ENCODE data around the gene FAM234B. TPM values are rescaled to one million over a fixed set of nuclear protein-coding genes. Genes with fewer than 3 reads are reported as not detected.

FAM234B gene
- total and polyA plus RNA-seq, 11 donors, result 1.2 to 3.5 (median 2.5) TPM

GRCh38 chr12:13104409-13104808 is 60.2 kb downstream of the FAM234B start:
- H3K27me3 ChIP-seq, result no peaks in the 10 kb centered on the region
- ATAC-seq (no peak), DNase-seq (no peak)
- H3K27ac ChIP-seq, result peak overlapping the region in 1 of 12 donors; percentile 20
- 88 to 93% (median 90%) methylated on average over 3 of the region's 3 CpGs for whole genome bisulfite sequencing, 4 donors
- no peak overlapping the region for H3K4me3 ChIP-seq
- peaks cover 7 to 34% (median 27%) of the 10 kb centered on the region in 12 donors for H3K4me1 ChIP-seq
- no peaks in the 10 kb centered on the region for H3K36me3 ChIP-seq
- intact Hi-C loops (cut with DNase I), result loop anchor here in 5 of 10 donors (5.0 to 10.0 kb wide), 3 partner anchors 43 to 320 kb away; partner anchors contain the start of gene APOLD1 (in 1 of the 5)
- peaks cover 0 to 8% (median 0%) of the 10 kb centered on the region in 12 donors for H3K9me3 ChIP-seq
- TF ChIP-seq CTCF (IDR thresholded peaks at IDR 0.05), result no peak
- no peak for TF ChIP-seq POLR2A (IDR thresholded peaks at IDR 0.05)

GRCh38 chr12:13105781-13106180 is 61.6 kb downstream of the FAM234B start:
- Histone ChIP-seq H3K4me3 (no peak overlapping the region), H3K27me3 (no peaks in the 10 kb centered on the region), H3K36me3 (no peaks in the 10 kb centered on the region), H3K27ac (no peak overlapping the region), H3K4me1 (peaks cover 0 to 20% (median 14%) of the 10 kb centered on the region in 12 donors), H3K9me3 (peaks cover 0 to 8% (median 0%) of the 10 kb centered on the region in 12 donors)
- TF ChIP-seq CTCF (IDR thresholded peaks at IDR 0.05), result no peak
- TF ChIP-seq POLR2A (IDR thresholded peaks at IDR 0.05), result no peak
- intact Hi-C loops (cut with DNase I), result loop anchor here in 1 of 10 donors (10.0 kb wide), 1 partner anchor 321 kb away; the partner anchor contains the start of gene APOLD1
- ATAC-seq (no peak), DNase-seq (no peak)
- 92 to 98% (median 93%) methylated on average over 1 of the region's 1 CpG for WGBS, 4 donors

- ATAC-seq, result no peak
- peaks cover 0 to 9% (median 0%) of the 10 kb centered on the region in 12 donors for H3K9me3 ChIP-seq
- no peak for TF ChIP-seq CTCF (IDR thresholded peaks at IDR 0.05)
- no peak for TF ChIP-seq POLR2A (IDR thresholded peaks at IDR 0.05)
- H3K27me3 ChIP-seq, result no peaks in the 10 kb centered on the region
- DNase-seq, result no peak
- peaks cover 0 to 16% (median 8%) of the 10 kb centered on the region in 12 donors for H3K4me1 ChIP-seq
- no peak overlapping the region for H3K27ac ChIP-seq
- 96 to 100% (median 97%) methylated on average over 1 of the region's 1 CpG for WGBS, 4 donors
- no peaks in the 10 kb centered on the region for H3K36me3 ChIP-seq
- intact Hi-C loops (cut with DNase I), result loop anchor here in 1 of 10 donors (10.0 kb wide), 1 partner anchor 322 kb away; the partner anchor contains the start of gene APOLD1
- H3K4me3 ChIP-seq, result no peak overlapping the region
Measured at GRCh38 chr12:13106666-13107065, 62.5 kb downstream of the FAM234B start.

- Histone ChIP-seq H3K4me1 (peaks cover 0 to 35% (median 18%) of the 10 kb centered on the region in 12 donors), H3K27ac (no peak overlapping the region), H3K9me3 (peaks cover 0 to 14% (median 0%) of the 10 kb centered on the region in 12 donors), H3K4me3 (no peak overlapping the region), H3K36me3 (no peaks in the 10 kb centered on the region), H3K27me3 (no peaks in the 10 kb centered on the region)
- DNase-seq, result no peak
- 94 to 95% (median 95%) methylated on average over 6 of the region's 6 CpGs for WGBS, 4 donors
- TF ChIP-seq CTCF (IDR thresholded peaks at IDR 0.05) (no peak), POLR2A (IDR thresholded peaks at IDR 0.05) (no peak)
- intact Hi-C loops (cut with DNase I), result no loop called here
- no peak for ATAC-seq
Measured at GRCh38 chr12:13112968-13113367, 68.8 kb downstream of the FAM234B start.
